Fibroblast of upper back skin (primary cell): Measurements from ENCODE around the gene DTX3L.
"Not testable (repeated sequence)": the region's sequence is repeated elsewhere in the genome, so short reads cannot be mapped to it uniquely, and the experiment has no call there.

ENCODE experiments used
- DNase-seq: peaks from one replicate; pipeline ENCODE4 v3.0.0-alpha.2; 2013

The DTX3L gene

DNA sequence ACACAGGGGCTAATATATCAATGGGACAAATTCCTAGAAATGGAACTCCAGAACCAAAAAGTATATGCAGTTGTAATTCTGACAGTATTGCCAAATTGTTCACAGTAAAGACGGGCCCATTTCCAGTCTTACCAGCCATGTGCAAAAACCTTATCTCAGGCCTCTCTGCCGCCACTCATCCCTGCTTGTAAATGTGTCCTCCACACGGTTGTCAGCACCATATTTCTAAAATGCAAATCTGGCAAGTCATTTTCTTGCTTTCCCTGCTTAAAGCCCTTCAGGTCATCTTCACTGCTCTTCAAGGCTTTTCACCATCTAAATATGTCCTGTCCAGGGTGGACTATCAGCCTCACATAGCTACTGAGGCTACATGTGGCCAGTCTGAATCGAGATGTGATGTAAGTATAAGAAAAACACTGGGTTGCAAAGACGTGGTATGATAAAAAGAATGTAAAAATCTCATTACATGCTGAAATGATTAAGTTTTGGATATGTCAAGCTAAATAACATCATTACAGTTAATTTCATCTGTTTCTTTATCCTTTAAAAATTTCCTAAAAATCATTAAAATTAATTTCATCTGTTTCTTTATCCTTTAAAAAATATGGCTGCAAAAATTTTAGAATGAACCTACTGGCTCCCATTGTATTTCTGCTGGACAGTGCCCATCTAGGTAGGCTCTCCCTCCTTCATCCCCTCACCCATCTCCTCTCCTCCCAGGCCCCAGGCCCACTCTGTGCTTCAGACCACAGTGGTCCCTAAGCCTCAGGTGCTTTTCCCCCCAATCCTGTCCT lies 1.0 kb upstream of the DTX3L start:
- peak; percentile 17 for DNase-seq

DNA sequence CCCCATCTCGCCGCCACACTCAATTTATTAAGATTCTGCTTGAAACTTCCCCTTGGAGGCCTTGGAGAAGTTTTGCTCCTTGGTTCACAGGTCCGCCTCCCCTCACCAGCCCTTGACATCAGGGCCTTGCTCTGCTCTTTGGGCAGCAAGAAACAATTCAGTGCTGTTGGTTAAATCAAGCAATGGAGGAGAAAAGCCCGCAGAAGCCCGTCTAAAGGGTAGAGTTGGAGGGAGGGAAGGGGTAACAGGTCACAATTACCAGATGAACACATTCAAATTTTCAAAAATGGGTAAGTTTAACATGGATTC lies 467 bp upstream of the DTX3L start:
- DNase-seq, result peak; percentile 11

- not testable (repeated sequence) for DNase-seq
Observed at GRCh38 chr3:122568131-122568530, 4.0 kb downstream of the DTX3L start.

GRCh38 chr3:122568755-122569154 lies 4.6 kb downstream of the DTX3L start:
- DNase-seq, result no peak

DNA sequence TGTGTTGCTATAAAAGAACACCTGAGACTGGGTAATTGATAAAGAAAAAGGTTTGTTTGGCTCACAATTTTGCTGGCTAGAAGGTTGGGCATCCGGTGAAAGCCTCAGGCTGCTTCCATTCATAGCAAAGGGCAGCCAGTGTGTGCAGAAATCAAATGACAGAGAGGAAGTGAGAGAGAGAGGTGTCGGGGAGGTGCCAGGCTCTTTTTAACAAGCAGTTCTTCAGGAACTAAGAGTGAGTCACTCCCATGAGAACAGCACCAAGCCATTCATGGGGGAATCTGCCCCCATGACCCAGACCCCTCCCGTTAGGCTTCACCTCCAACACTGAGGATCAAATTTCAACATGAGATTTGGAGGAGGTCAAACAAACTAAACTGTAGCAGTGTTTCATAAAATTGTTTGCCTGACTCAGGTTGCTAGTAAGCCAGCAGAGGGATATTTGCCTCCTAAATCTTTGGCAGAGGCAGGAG lies 8.8 kb downstream of the DTX3L start:
- peak; percentile 7 for DNase-seq

DNA sequence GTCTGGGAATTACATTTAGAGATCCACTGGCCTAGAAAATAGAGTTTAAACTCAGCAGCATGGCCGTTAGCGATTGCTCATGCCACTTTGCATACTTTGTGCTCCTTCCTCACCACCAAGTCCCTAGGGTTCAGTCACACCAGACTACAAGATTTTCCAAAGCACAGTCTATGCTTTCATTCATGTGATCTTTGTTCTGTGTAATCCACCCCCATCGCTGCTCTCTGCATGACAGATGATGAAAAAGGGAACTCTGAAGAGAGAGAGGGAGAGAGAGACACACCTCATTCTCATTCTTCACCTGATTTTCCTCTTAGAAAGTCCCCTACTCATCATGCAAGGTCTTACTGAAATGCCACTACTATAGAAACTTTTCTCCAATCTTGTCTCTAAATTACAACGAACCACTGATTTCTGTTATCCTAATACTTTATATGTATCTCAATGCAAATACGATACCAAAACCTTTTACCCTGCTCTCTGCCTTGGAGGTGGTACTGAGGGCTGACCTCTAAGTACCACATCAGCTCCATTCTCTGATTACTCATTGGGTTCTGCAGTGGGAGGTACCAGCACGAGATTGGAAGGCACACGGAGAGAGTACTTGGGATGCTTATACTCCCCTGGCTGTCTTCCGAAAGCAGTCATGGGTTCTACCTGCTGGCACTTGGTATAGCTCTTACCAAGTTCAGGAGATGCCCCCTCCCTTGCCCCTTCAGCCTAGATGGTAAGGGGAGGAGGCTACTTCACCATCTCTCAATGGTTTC lies 12.2 kb downstream of the DTX3L start:
- no peak for DNase-seq

DNA sequence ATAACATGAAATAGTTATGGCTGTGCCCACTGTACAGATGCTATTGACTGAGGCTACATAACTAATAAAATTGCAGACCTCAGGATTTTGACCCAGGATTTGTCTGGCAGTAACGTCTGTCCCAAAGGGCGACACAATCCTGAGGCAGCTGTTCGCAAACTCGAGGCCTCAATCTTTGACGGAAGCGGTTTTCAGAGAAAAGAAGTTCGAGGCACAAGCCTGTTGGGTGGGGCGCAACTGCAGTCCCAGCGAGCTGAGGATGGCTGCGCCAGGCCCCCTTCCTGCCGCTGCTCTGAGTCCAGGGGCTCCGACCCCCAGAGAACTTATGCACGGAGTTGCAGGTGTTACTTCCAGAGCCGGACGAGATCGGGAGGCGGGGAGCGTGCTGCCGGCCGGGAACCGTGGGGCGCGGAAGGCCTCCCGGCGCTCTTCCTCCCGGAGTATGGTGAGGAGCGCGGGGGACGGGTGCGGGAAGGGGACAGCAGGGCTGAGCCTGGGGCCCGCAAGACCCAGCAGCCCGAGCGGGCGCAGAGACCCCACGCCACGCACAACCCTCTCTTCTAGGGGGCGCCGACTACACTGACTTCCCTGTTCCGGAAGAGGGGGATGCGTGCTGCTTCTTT lies 13.4 kb downstream of the DTX3L start, which contains the start of gene PARP15:
TSS of gene PARP15 (plus strand) at position 242 of the 623 bp plus-strand sequence. CDS start at position 260, 18 bp downstream.
- DNase-seq, result peak; percentile 6

DNA sequence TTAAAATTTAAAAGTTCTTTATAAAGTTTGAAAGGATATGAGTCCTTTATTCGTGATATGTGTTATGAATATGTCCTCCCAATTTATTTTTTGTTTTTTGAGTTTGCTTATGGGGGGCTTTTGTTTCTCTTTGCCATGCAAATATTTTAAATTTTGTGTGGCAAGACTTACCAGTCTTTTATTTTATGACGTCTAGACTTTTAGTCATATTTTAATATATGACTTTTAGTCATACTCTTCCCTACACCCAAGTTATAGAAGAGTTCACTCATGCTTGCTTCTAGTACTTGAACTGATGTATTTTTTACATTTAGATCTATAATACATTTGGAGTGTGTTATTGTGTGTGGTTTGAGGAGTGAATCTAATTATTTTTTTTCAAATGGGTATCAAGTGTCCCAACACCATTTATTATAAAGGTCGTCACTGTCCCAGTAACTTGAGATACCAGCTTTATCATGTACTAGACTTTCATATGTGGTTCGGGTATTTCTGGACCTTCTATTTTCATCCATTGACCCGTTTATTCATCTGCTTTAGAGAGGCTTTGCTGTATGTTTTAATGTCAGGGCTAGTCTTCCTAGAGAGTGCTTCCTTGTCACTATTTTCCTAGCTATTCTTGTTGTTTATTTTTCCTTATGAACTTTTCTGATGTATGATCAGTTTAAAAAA lies 14.1 kb downstream of the DTX3L start:
- no peak for DNase-seq

- no peak for DNase-seq
Observed at GRCh38 chr3:122580470-122580869, 16.3 kb downstream of the DTX3L start.

DNA sequence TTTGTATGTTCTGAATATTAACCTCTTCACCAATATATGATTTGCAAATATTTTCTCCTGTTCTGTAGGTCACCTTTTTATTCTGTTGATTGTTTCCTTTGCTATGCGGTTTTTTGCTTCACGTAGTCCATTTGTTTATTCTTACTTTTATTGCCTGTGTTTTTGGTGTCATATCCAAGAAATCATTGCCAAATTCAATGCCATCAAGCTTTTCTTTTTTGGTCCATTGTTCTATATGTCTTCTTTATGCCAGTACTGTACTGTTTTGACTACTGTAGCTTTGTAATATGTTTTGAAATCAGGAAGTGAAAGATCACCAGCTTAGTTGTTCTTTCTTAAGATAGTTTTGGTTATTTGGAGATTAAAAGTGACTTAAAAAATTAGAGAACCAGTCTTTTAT lies 17.5 kb downstream of the DTX3L start:
- DNase-seq, result no peak

GRCh38 chr3:122582390-122582789 lies 18.3 kb downstream of the DTX3L start:
- no peak for DNase-seq

DNA sequence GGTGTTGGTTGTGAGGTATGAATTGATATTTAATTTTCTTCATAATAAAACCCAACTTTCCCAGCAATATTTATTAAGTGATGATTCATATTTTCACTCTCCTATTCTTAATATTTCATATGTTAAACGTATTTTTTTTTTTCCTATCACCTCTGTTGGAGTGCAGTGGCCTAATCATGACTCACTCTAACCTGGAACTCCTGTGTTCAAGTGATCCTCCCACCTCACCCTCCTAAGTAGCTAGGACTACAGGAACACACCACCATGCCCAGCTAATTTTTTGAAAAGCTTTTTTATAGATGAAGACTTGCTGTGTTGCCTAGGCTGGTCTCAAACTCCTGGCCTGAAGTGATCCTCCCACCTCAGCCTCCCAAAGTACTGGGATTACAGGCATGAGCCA lies 22.0 kb downstream of the DTX3L start:
- no peak for DNase-seq

- no peak for DNase-seq
Observed at GRCh38 chr3:122586773-122587485, 22.8 kb downstream of the DTX3L start.

DNA sequence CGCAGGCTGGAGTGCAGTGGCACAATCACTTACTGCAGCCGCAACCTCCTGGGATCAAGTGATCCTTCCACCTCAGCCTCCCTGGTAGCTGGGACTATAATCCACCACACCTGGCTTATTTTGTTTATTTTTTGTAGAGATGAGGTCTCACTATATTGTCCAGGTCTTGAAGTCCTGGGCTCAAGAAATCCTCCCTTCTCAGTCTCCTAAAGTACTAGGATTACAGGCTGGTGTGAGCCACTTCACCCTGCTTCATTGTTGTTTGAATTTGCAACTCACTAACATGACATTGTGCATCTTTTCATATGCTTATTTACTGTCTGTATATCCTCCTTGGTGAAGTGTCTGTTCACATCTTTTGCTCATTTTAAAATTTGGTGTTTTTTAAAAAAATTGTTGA lies 23.4 kb downstream of the DTX3L start:
- DNase-seq, result no peak

GRCh38 chr3:122589297-122589696 lies 25.2 kb downstream of the DTX3L start:
- DNase-seq, result no peak

DNA sequence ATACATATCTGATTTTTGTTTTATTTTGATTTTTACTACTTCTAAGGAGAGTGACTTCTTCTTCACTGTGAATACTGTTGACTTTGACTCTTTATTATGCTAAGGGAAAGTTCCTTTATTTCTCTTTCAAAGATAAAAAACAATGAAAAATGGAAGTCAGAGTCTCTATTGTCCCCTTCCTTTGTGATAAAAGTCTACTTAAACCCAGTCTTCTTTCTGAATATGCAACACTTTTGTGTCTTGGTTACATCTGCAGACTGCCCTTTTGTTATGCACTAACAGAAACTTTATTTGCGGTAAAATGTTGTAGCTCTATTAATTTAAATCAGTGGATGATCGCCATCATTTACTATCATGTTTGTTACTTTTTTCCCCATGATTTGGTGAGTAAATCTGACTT lies 26.5 kb downstream of the DTX3L start:
- DNase-seq, result no peak

GRCh38 chr3:122594025-122594424 lies 29.9 kb downstream of the DTX3L start:
- no peak for DNase-seq

- DNase-seq, result no peak
Observed at GRCh38 chr3:122598151-122598550, 34.0 kb downstream of the DTX3L start.

DNA sequence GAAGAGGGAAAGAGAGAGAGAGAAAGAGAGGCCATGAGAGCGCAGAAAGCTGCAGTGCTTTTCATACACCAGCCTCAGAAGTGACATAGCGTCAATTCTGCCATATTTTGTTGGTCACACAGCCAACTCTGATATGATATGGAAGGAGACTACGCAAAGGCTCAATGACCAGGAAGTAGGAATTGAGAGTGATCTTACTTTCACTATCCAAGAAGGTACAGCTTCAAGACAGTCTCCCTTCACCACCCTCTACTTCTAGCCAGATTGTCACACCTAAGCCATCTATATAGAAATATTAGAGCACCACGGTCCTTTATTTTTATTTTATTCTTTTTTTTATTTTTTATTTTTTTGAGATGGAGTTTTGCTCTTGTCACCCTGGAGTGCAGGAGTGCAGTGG lies 34.4 kb downstream of the DTX3L start:
- no peak for DNase-seq

- DNase-seq, result no peak
Observed at GRCh38 chr3:122602011-122602710, 38.0 kb downstream of the DTX3L start.

DNA sequence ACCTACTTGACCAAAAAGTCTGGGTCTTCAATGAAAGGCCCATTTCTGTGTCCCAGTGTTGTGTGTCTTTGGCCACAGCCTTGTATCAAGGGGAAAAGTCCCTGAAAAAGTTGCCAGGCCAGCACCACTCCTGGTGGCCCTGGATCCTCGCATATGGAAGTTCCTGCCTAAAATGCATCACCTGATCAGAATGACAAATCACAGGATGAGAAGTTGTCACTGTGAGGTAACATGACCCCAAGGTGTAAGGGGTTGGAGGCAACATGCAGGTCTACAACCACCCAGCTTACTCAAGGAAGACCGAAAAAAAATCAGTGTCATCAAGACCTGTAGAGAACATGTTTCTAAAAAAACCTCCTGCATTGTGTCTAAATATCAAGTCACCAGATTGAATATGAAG lies 38.9 kb downstream of the DTX3L start:
- DNase-seq, result no peak

DNA sequence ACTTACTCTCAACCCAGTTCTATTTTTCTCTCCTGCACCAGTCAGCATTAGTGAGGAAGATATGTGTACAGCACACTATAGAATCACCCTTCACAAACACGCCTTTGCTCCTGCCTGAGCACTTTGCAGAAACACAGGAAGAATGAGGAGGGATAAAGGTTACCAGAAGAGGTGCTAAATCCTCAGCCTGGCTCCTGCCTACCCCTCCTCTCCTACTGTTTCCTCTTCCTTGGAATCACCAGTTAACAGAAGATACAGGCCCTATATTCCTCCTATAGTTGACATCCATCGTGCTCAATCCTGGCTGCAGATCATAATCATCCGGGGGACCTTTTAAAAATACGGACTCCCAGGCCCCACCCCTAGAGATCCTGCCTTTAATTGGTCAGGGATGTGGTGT lies 42.2 kb downstream of the DTX3L start:
- DNase-seq, result no peak
